Suppressor macrophage treated with lipopolysaccharide for 4 hours (primary cell): Measurements from ENCODE around the gene LAMA2.
A peak's percentile ranks its signal among the peaks of the same experiment; 100 is the strongest.

Experiments
- DNase-seq: peaks from one replicate; pipeline ENCODE4 v3.0.0-alpha.2; 2020

Gene LAMA2

DNA sequence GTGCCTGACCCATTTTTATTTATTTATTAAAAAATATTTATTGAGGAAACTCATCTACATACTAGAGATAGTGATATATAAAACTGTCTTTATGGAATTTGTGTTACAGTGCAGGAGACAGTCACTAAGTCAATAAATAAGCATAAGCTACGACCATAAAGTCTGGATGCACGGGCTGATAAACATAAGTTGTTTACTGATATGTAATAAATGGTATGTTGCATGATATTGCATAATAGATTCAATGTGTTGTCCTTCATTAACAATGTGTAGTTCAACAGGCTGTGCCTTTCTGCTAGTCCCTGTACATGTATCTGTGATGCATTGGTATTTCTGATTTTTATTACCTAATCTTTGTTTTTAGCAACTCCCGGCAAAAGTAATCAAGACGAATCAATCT, 515.8 kb downstream of the LAMA2 start:
- no peak for DNase-seq

DNA sequence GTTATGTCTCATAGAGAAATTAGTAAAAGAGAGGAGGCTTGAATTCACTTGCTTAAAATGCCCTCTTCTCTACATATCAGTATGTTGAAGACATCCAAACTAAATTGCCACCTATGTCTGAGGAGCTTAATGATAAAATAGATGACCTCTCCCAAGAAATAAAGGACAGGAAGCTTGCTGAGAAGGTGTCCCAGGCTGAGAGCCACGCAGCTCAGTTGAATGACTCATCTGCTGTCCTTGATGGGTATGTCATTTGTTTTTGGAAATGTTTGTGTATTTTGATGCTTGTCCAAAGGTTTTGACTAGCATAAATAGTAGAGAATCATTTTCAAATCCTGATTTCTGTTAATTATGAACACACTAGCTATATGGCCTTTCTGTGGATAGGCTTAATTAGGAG, 519.3 kb downstream of the LAMA2 start:
- DNase-seq = no peak

DNA sequence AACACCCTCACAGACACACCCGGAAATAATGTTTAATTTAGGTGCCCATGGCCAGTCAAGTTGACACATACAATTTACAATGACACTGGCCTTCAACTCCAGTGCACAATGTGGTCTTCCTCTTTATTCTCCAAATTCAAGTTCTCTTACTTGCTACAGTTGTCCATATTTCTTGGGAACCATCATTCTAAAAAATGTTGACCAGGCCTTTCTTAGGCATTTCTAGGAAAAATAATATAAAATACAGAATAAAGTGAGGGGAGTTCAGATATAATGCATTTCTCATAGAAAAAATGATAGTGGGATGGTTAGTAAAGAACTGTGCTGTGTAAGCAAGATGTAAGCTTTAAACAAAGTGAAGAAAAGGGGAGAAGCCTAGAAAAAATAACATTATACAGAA, 528.2 kb downstream of the LAMA2 start:
- no peak for DNase-seq

DNA sequence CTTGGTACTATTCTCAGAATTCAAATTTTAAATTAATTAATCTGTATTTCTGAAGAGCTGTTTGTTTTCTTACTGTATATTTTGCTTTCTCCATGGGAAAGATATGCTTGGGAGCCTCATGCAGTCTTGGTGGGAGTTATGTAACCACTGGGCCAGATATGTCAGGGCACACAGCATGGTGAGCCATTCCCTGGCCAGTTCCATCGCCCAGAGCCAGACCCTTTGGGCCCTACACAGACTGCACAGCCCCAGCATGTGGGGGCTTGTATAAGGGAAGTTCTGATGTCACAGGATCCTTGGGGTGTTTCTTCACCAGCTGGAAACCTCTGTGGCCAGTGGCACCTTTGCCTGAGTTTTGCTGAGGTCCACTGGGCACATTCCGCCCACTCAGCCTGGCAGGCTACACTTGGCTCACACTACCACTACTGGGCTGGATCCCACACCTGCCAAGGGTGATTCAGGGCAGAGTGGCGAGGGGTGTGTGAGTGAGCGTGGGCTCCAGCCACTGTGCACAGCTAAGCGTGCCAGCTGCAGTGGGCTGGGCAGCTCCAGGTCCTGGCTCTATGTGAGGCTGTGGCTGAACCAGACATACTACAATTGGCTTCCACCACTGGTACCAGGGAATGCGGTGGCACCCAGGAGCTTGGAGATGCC, 533.5 kb downstream of the LAMA2 start:
- DNase-seq = no peak

DNA sequence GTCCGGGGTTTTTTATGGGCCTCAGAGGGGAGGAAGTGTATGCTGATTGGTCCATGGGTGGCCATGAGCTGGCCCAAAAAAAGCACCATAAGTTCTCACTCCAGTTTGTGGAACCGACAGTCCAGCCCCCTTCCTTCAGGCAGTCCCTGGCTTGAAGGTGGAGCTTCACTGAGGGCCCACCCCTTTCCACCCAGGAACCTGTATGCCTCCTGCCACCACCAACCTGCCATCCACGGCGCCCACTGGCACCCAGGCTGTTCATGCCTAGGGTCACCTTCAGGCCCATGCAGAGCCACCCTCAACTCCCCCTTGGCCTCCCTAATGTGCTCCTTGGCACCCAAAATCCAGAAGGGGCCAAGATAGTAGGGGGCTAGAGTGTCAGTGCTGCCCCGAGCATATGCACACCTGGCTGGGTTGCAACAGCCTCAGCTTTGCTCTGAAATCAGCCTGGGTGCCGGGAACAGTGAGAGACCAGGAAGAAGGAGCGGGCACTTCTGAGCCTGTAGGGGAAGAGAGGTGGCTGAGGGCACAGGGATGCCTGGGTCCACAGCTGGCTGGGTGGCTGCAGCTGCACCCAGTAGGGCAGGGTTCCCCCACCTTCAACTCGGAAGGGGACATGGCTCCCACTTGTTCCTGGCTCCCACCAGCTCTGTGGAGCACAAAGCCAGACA, 534.6 kb downstream of the LAMA2 start:
- DNase-seq = no peak

DNA sequence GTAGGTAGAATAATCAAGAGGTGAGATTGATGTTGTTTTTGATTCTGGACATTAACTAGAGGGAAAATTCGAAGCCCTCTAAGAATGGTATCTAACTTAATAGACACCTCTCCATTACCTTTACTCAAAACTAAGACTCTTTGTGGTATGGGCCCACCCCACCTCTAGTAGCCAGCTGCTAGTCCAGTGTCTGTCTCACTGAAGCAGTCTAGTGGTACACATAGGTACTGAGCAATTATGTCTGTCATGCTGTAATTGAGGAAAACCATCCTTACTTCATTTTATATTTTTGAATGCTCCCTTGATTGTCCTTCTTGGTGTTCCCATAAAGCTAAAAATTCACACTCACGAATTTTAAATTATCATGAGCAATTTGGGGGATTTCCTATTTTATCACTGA, 536.4 kb downstream of the LAMA2 start:
- no peak for DNase-seq

DNA sequence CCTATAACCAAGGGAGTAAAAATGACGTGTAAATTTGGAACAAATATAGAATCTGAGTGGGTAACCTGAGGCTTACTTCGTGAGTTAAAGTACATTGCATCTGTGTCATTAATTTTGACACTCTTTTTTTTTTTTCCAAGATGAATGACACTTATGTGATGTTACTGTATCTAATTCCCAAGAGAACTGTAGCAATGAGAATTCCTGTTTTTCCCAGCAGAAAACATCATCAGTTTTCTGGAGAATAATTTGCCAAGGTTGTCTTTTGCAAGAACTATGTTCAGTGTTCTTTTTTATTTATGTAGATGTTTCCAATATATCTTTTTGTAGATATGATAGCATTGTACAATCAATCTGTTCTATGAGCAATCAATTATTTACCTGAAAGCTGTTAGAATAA, 543.4 kb downstream of the LAMA2 start:
- no peak for DNase-seq

DNA sequence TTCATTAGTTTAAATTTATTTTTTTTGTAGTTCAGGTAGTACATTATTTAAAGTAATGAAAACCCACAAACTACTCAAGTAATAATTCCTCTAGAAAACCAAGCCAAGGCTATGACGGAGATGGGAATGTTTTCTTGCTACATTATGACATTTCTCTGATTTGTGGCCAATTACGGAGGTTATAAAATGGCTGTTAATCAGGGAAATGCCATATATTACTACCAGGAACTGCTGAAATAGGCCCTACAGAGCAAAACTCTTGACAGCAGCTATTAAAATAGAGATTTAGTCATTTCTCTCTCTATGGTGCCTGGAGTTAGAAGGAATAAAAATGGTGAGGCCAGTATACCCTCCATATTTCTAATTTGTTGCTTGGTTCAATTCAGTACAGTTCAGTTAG, 547.0 kb downstream of the LAMA2 start:
- DNase-seq = no peak

DNA sequence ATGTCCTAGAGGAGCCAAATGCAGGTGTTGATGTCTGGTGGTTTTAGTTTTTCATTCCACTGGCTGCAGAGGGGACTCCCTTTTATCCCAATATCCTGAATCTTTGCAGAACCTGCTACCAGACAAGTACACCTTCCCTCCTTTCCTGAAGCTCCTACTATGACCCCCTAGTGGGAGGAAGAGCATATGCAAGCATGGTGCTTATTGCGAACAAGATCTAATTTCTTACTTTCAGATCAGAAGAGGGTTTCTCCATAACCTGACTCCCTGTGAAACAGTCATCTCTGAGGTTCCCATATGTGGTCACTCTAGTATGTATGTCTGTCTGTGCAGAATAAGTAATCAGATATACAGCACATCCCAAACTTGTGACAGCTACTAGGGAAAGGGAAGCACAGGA, 549.8 kb downstream of the LAMA2 start:
- DNase-seq = no peak

DNA sequence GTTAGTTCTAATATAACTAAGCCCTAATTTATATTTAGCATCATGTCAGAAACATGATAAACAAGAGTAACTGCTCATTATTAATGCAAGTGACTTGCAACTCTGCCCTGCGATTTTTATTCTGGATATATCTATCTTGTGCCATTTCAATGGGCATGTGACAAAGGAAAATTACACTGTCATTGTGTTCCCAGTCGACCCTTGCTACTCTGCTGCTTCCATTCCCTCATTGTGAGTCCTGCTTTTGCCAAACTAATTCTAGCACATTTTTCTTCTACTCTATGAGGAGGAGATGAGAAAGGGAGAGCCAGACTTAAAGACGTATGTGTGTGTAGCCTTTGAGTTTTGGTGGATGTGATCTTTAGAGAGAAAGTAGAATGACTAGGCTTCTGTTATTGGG, 551.2 kb downstream of the LAMA2 start:
- no peak for DNase-seq

DNA sequence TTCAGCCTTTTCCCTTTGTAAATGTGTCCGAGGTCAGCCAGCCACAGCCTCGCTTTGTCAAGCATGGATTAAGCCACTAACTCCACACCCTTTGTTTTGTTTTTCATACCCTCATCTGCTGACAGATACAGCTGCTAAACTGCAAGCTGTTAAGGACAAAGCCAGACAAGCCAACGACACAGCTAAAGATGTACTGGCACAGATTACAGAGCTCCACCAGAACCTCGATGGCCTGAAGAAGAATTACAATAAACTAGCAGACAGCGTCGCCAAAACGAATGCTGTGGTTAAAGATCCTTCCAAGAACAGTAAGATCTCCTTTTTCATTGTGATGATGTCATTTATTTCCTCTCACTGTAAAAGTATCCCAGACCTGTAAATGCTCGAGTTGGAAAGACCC, 557.8 kb downstream of the LAMA2 start:
- DNase-seq = no peak

DNA sequence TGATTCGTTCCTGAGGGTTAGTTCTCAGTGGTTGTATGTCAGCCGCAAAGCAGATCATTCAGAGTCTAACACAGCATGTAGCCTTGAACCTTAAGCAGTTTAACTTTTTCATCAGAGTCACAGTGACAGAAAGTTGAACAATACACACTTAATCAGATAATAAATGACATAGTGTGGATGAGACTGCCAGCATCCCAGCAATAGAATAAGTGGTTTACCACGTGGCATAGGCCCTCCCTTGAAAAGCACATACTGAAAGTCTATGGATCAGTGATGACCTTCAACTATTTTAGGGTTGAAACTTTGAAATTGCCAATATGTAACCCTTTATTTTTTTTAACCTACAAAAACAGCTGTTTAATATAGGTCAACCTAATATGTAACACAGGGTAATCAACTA, 561.7 kb downstream of the LAMA2 start:
- no peak for DNase-seq

DNA sequence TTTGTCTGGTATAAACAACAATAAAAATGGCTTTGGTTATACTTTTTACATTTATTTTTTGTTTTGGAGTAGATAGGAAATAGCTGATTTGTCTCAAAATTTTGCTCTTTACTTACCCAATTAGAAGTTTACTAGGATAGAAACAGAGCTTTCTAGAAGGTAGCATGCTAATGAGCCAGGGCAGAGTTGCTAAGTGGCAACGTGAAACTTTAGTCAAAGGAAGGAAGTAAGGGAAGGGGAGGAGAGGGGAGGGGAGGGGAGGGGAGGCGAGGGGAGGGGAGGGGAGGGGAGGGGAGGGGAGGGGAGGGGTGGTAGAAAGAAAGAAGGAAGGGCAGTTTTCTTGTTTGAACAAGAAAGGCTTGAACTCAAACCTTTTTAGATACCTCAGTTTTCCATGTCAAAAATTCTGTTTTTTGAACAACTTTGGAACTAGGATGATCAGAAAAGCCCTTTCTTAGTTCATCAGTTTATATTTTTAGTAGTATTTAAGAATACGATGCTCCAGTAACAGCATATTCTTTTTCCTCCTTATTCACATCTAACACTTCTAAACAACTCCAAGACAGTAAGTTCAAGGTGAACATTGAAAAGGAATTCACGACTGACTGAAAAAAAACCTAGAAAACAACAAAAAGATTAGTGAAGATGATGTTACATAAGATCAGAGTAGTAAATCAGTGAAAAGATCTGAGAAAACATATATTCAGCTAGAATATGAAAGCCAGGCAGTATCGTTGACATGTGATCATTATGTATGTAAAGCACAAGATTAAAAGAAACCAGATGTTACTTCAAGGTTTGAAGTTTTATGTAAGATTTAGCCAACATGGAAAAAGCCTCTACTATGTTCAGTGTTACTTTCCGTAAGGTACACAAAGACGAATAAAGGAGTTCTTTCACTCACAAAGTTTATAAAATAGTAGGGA, 563.6 kb downstream of the LAMA2 start:
- no peak for DNase-seq

DNA sequence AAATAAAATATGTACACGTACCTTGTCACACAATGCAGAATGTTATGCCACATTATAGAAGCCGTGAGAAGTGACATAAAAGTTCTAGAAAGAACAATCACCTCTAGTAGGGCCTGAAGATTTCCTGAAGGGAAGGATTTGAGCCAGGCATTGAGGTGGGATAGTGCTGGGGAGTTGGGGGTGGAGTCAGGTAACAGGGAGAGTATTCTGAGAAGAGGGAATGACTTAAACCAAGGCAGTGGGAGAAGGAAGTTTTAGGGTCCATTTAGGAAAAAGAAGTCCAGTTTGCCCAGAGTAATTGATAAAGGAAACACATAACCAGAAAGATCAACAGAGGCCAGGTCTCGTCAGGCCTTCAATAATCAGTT, 564.2 kb downstream of the LAMA2 start:
- no peak for DNase-seq

DNA sequence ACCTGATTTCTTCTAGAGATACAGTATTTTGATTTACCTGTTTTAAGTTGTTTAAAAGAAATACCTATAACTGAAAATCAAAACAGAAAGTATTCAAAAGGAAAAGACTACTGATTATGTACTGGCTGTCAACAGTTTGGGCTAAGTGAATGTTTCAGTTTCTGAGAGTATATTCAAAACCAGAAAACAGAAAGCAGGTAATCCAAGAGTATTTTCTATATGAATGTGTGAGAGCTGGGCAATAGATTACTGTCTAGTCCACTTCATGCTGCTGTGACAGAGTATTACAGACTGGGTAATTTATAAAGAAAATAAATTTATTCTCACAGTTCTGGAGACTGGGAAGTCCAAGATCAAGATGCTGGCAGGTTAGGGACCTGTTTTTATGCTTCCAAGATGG, 566.0 kb downstream of the LAMA2 start:
- no peak for DNase-seq

DNA sequence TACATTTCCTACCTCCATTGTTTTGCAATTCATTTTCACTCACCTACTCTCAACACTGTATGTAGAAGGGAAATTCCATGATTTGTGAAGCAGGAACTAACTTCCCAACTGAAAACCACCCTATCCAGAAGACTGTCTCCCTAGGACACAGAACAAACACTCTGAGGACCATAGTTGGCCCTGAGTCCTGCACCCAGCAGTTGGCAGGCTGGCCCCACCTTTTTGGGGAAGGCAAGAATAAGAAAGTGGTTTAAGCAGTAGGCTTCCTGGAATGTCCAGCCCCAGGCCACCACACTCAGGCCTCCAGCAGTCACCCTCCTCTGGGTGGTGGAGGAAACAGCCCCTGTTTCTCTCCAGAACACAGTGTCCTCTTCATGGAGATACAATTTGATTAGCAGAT, 568.2 kb downstream of the LAMA2 start:
- DNase-seq = no peak

DNA sequence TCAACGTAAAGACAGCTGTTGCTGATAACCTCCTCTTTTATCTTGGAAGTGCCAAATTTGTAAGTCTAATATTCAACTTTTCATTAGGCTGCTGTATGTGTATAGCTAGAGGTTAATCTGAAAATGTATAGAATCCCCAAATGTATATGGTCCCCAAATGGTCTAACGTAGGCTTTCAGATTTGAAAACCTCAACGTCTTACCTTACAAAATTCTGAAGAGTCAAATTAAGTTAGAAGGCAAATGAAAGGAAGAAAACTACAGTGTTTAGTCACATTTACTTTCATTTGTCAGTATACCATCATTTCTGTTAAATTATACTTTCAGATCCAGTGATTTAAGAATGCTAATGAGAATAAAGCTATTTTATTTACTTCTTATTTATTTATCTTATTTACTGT, 570.1 kb downstream of the LAMA2 start:
- no peak for DNase-seq

DNA sequence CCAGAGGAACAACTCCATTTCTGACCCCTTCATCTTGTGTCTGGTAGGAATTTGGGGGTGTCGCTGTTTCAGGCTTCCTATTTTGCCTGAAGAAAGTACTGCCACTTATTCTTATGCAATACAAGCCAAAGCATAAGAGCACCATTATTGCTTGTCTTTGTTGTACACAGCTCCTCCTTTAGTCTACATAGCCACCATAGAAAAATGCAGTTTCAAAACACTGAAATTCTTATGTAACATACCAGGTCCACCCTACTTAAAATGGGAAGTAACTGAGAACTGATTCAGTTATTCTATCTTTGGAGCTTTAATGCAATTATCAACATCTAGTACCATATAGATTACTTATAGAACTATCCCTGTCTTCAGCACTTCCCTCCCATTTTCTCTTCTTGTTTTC, 571.5 kb downstream of the LAMA2 start:
- peak; percentile 21 for DNase-seq

DNA sequence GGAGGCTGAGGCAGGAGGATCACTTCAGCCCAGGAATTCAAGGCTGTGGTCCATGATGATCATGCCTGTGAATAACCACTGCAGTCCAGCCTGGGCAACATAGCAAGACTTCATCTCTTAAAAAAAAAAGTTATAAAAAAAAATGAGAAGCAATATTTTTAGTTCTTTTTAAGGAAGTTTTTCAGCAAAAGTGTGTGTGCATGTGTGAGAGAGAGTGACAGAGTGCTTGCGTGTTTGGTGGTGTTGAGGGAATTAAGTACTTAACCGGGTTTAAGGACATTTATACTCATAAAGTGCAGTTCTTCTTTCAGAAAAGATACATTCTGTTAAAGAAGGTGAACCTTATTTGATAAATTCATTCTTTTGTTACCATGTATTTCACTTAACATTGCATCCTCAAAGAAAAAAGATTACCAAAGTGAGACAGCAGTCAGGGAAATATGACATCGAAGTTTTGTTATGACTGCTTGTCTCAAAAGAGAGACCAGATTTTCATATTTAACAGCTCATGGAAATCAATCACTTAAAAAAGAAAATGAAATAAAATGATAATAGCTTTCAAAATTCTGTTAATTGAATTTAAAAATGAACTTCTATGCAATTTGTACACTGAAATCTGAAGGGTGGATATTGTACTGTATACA, 572.3 kb downstream of the LAMA2 start:
- peak; percentile 6 for DNase-seq

DNA sequence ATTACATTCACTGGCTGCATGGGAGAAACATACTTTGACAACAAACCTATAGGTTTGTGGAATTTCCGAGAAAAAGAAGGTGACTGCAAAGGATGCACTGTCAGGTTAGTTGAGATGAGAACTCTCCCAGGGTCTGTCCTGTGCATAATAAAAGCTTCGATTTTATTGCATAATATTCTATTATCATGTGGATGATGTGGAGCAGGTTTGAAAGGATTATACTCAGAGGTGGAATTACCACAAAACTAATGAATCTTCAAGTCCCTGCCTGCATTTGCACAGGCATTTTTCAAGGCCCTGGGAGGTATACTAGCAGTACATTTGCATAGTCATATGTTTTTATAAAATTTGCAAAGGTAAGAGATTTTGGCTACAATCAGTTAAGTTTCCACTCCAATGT, 577.3 kb downstream of the LAMA2 start:
- DNase-seq = no peak

DNA sequence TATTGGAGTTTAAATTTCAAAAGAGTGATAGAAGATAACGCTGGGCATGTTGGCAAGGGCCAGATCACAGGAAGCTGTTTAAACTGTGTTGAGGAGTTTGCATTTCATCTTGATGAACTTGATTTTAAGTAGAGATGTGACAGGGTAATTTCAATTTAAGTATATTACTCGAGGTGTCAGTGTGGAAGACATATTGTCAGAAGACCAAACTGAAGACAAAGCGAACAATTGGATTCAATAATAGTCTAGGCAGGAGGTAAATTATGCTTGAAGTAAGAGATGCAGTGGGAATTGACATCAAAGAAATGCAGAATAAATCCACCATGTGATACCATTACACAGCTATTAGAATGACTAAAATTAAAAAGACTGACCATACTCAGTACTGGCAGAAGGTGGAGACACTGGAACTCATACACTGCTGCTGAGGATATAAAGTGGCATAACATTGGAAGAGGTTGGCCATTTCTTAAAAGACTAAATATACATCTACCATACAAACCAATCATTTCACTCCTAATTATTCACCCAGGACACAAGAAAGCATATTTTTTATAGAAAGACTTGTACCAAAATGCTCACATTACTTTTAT, 586.2 kb downstream of the LAMA2 start:
- DNase-seq = no peak

DNA sequence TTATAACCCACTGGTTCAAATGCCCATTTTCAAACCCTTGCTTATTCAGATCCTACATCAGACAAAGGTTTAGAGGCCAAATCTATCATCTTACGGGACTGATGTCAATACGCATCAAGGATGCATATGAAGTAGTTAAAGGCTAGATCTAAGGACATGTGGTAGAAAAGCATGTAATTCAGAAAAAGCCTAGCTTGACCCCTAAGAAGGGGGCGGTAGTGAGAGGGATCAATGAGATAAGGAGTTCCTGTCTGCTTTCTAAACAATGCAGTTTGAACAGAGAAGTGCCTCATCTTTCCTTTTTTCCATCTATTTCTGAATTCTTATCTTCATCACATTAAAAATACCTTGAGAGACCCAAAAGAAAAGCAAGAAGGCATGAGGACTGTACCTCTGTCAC, 589.3 kb downstream of the LAMA2 start:
- no peak for DNase-seq

DNA sequence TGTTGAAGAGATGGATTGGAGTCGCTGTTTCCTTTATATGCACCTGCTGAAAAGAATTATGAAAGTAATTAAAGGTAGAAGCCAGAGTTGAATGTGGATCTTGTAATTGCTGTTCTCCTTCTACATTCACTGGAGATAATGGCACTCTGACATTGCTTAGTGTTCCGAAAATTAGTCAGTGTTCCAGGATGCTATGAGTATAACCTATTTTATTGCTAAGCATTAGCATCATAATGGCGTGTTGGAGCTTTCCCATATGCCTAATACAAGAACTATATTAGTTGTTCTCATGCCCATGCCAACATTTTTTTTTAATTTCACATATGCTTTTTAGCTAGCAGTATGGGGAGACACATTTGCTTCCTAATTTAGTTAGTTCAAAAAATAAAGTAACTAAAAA, 590.6 kb downstream of the LAMA2 start:
- DNase-seq = no peak
